Measurements from ENCODE around the gene DCST2.

The DCST2 gene

DNA sequence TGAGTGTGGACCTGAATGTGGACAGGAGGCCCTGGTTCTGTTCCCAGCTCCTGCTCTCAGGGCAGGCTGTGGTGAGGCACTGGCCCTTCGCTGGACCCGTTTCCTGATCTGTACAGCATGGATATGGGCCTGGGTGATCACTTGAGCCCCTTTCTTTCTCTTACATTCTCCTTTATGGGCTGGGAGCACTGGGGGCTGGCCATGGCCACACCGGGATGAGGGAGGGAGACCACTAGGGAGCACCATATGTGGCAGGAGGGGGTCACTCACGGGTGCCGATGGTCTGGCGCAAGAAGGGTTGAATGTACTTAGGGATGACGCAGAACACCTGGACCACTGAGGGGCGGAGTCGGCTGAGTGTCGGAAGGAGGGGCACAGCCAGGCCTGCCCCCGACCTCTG is 2.7 kb downstream of the DCST2 start:
- Histone ChIP-seq H3K9me3 (ENCODE audit: severe bottlenecking) (no peaks in the 10 kb centered on the region), H3K4me3 (ENCODE audit: low read depth, low read length) (no peak overlapping the region), H3K27me3 (ENCODE audit: insufficient read depth, low read depth, severe bottlenecking) (no peaks in the 10 kb centered on the region), H3K27ac (no peak overlapping the region), H3K36me3 (no peaks in the 10 kb centered on the region)
- DNase-seq = no peak
- TF ChIP-seq, protein P1, sequence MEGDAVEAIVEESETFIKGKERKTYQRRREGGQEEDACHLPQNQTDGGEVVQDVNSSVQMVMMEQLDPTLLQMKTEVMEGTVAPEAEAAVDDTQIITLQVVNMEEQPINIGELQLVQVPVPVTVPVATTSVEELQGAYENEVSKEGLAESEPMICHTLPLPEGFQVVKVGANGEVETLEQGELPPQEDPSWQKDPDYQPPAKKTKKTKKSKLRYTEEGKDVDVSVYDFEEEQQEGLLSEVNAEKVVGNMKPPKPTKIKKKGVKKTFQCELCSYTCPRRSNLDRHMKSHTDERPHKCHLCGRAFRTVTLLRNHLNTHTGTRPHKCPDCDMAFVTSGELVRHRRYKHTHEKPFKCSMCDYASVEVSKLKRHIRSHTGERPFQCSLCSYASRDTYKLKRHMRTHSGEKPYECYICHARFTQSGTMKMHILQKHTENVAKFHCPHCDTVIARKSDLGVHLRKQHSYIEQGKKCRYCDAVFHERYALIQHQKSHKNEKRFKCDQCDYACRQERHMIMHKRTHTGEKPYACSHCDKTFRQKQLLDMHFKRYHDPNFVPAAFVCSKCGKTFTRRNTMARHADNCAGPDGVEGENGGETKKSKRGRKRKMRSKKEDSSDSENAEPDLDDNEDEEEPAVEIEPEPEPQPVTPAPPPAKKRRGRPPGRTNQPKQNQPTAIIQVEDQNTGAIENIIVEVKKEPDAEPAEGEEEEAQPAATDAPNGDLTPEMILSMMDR (IDR thresholded peaks at IDR 0.05; ENCODE audit: low read depth, low read length) = no peak

DNA sequence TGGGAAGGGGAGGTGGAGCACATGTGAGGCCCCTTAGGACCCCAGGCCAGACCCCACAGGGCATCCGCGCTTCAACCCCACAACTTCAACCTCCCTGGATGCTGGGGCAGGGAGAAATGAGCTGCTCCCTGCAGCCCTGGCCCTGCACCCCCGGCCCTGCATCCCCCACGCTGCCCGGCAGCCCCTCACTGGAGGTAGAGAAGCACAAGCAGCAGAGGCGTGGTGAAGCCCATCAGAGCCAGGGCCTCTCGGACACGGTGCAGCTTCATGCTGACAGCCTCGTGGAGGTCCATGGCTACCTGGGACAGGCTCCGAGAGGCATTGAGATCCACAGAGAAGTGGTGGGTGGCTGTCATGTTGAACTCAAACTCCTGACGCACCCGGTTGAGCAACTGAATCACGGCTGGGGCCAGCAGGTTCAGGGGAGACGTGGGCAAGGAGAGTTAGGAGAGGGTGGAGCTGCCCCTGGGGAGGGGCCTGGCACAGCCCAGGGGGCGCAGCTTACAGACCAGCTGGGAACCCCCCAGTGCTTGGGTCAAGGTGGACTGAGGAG is 3.3 kb downstream of the DCST2 start:
- Histone ChIP-seq H3K9me3 (ENCODE audit: severe bottlenecking) (no peaks in the 10 kb centered on the region), H3K27me3 (ENCODE audit: insufficient read depth, low read depth, severe bottlenecking) (no peaks in the 10 kb centered on the region), H3K36me3 (no peaks in the 10 kb centered on the region), H3K27ac (no peak overlapping the region), H3K4me3 (ENCODE audit: low read depth, low read length) (no peak overlapping the region)
- DNase-seq = no peak
- TF ChIP-seq, protein P1 (IDR thresholded peaks at IDR 0.05; ENCODE audit: low read depth, low read length) = no peak

GRCh38 chr1:155029513-155030242 is 3.9 kb downstream of the DCST2 start:
- Histone ChIP-seq H3K36me3 (no peaks in the 10 kb centered on the region), H3K4me3 (ENCODE audit: low read depth, low read length) (no peak overlapping the region), H3K27me3 (ENCODE audit: insufficient read depth, low read depth, severe bottlenecking) (no peaks in the 10 kb centered on the region), H3K9me3 (ENCODE audit: severe bottlenecking) (no peaks in the 10 kb centered on the region), H3K27ac (no peak overlapping the region)
- DNase-seq = no peak
- TF ChIP-seq, protein P1 (IDR thresholded peaks at IDR 0.05; ENCODE audit: low read depth, low read length) = no peak

GRCh38 chr1:155026588-155026987 is 7.0 kb downstream of the DCST2 start:
- Histone ChIP-seq H3K9me3 (ENCODE audit: severe bottlenecking) (no peaks in the 10 kb centered on the region), H3K27ac (no peak overlapping the region), H3K4me3 (ENCODE audit: low read depth, low read length) (no peak overlapping the region), H3K36me3 (no peaks in the 10 kb centered on the region), H3K27me3 (ENCODE audit: insufficient read depth, low read depth, severe bottlenecking) (no peaks in the 10 kb centered on the region)
- DNase-seq = no peak
- TF ChIP-seq, protein P1 (IDR thresholded peaks at IDR 0.05; ENCODE audit: low read depth, low read length) = no peak

DNA sequence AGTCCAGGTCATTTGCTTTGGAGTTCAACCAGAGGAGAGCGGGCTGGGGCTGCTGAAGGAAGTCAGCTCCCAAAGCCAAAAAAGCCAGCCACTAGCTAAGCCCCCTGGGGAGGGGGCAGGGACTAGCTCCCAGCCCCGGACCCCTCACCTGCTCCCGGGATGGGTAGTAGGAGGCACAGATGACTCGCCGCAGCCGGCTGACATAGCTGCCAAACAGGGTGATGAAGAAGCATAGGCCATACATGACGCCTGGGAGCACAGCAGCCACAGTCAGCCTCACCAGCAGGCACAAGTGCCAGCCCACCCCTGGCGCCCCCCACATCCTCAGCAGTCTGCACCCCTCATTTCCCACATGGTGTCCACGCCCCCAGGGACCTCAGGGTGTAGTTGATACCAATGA is 7.4 kb downstream of the DCST2 start:
- Histone ChIP-seq H3K36me3 (no peaks in the 10 kb centered on the region), H3K27ac (no peak overlapping the region), H3K27me3 (ENCODE audit: insufficient read depth, low read depth, severe bottlenecking) (no peaks in the 10 kb centered on the region), H3K9me3 (ENCODE audit: severe bottlenecking) (no peaks in the 10 kb centered on the region), H3K4me3 (ENCODE audit: low read depth, low read length) (no peak overlapping the region)
- no peak for DNase-seq
- TF ChIP-seq, protein P1 (IDR thresholded peaks at IDR 0.05; ENCODE audit: low read depth, low read length) = no peak

DNA sequence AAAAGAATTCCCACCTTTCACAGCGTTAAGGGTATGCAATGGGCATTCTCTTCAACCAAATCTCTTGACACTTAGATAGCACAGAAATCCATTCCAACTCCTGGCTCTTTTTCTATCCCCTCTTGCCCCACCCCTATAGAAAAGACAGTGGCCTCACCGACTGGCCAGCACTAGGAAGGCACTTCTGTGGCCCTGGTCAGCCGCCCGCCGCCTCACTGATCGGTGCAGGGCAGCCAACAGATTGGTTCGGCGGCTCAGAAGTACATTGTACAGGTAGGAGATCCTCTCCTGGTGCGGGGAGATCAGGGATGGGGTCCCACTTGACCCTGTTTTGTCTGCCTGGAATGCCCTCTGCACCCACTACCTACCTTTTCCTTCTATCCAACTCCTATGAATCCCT is 9.3 kb downstream of the DCST2 start:
- H3K4me3 ChIP-seq (ENCODE audit: low read depth, low read length) = no peak overlapping the region
- no peaks in the 10 kb centered on the region for H3K36me3 ChIP-seq
- H3K27me3 ChIP-seq (ENCODE audit: insufficient read depth, low read depth, severe bottlenecking) = no peaks in the 10 kb centered on the region
- no peaks in the 10 kb centered on the region for H3K9me3 ChIP-seq (ENCODE audit: severe bottlenecking)
- TF ChIP-seq, protein P1 (IDR thresholded peaks at IDR 0.05; ENCODE audit: low read depth, low read length) = no peak
- H3K27ac ChIP-seq = no peak overlapping the region
- no peak for DNase-seq

All from WERI-Rb-1 (cell line).